Mucosa of rectum (tissue), 2 donors: Measurements from ENCODE around the gene DYRK2.

ENCODE experiments used
- H3K27ac ChIP-seq, 2 donors: one replicate each; pipeline ENCODE4 v1.7.0; 2013; ENCODE audit warnings: inconsistent platforms in 2 of 2, low read depth in 2 of 2, low read length in 2 of 2
- H3K27me3 ChIP-seq, 2 donors: one replicate each; pipeline ENCODE4 v1.7.0; 2013; ENCODE audit warnings: low read length in 2 of 2; ENCODE audit not compliant: control insufficient read depth in 2 of 2, insufficient read depth in 2 of 2
- H3K36me3 ChIP-seq, 2 donors: one replicate each; pipeline ENCODE4 v1.7.0; 2013; ENCODE audit warnings: low read length in 2 of 2; ENCODE audit not compliant: control insufficient read depth in 2 of 2, insufficient read depth in 2 of 2
- H3K4me1 ChIP-seq, 2 donors: one replicate each; pipeline ENCODE4 v1.7.0; 2013; ENCODE audit warnings: low read length in 2 of 2, mild to moderate bottlenecking in 1 of 2; ENCODE audit not compliant: control insufficient read depth in 2 of 2, insufficient read depth in 2 of 2
- H3K4me3 ChIP-seq, 2 donors: one replicate each; pipeline ENCODE4 v1.7.0; 2013; ENCODE audit warnings: low read length in 2 of 2
- H3K9ac ChIP-seq, 2 donors: one replicate each; pipeline ENCODE4 v1.7.0; 2013; ENCODE audit warnings: low read length in 2 of 2, low read depth in 1 of 2, mild to moderate bottlenecking in 1 of 2
- H3K9me3 ChIP-seq, 2 donors: one replicate each; pipeline ENCODE4 v1.7.0; 2013; ENCODE audit warnings: low read length in 2 of 2; ENCODE audit not compliant: control insufficient read depth in 2 of 2
- donor health status: healthy.
- donor health status: Normal muscosa, but diverticular disease.

DYRK2 gene

DNA sequence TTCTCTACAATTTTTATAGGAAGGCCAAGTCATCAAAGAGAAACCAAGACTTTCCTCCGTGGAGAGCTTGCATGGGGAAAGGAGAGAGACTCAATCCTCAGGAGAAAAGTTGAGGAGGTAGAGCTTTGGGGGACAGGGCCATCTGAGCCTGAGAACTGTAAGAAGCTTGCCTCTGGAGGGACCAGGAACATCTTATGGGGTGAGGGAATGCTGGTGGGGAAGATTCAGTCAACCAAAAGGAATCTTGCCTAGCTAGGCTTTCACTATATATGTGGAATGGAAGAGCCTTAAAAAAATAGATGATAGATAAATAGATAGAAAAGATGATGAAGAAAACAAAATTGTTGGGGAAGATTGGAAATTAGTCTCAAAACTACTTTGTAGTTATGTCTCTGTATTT, 63.5 kb downstream of the DYRK2 start:
- H3K9me3 ChIP-seq: no peaks in the 10 kb centered on the region
- no peaks in the 10 kb centered on the region for H3K36me3 ChIP-seq
- H3K27ac ChIP-seq: no peak overlapping the region
- no peak overlapping the region for H3K4me3 ChIP-seq
- H3K9ac ChIP-seq: no peak overlapping the region
- no peaks in the 10 kb centered on the region for H3K27me3 ChIP-seq
- H3K4me1 ChIP-seq: peaks cover 15 to 26% of the 10 kb centered on the region in 2 donors

DNA sequence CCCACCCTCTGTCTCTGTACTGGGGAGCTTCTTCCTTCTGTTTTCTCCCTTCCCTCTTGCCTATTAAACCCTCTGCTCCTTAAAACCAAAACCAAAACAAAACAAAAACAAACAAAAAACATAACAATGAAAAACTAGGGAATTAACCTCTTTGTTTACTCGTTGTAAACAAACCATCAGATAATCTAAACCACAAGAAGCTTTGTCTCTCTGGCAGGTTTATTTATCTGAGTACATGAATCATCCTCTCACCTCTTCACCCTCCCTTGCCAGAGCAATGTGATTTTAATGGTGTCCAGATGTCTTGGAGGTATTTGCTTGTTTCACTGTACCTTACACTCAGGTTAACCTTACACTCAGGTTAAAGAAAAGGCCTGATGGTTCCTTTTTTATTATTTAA, 66.1 kb downstream of the DYRK2 start:
- Histone ChIP-seq H3K9me3 (no peaks in the 10 kb centered on the region), H3K27me3 (no peaks in the 10 kb centered on the region)

More for the DNA sequence above, 66.1 kb downstream of the DYRK2 start:
- no peak overlapping the region for H3K9ac ChIP-seq
- H3K4me3 ChIP-seq: no peak overlapping the region
- peaks cover 12 to 20% of the 10 kb centered on the region in 2 donors for H3K4me1 ChIP-seq
- H3K36me3 ChIP-seq: no peaks in the 10 kb centered on the region
- no peak overlapping the region for H3K27ac ChIP-seq
